Measurements from ENCODE around the gene MVK. TPM values are rescaled to one million over a fixed set of nuclear protein-coding genes. Genes with fewer than 3 reads are reported as not detected.

Gene MVK
- total RNA-seq, 1 experiment from 2014 or later, result 19.2 TPM

DNA sequence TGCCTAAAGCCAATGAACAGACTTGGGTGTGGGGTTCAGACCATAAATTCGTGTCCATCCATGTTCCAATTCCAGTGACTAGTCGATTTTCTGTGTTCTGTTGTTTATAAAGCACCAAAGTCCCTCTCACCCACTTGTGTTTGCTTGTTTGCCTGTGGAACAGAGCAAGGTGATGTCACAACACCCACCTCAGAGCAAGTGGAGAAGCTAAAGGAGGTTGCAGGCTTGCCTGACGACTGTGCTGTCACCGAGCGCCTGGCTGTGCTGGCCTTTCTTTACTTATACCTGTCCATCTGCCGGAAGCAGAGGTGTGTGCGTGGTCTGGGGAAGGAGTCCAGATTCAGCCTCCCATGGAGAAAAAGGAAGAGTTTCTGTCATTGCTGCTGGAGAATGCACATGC lies 6.0 kb downstream of the MVK start:
- H4K91ac ChIP-seq (ENCODE audit: insufficient read length, low read depth, low read length), result no peak overlapping the region
- no peaks in the 10 kb centered on the region for H3K79me2 ChIP-seq (ENCODE audit: insufficient read depth, low read length)
- no peak overlapping the region for H3K23ac ChIP-seq (ENCODE audit: insufficient read length, low read depth, low read length)
- H3K27me3 ChIP-seq (ENCODE audit: insufficient read depth, low read length), result no peaks in the 10 kb centered on the region
- H3K27ac ChIP-seq (ENCODE audit: insufficient read length, low read depth, low read length), result no peak overlapping the region
- H3K4me1 ChIP-seq (ENCODE audit: insufficient read depth, low read length), result 0 out of 2 replicates have a peak, but pooled peaks cover 2% of the 10 kb centered on the region
- no peak overlapping the region for H2BK15ac ChIP-seq (ENCODE audit: low read depth, low read length)
- no peak overlapping the region for H3K4ac ChIP-seq (ENCODE audit: low read depth, low read length)
- Mint-ChIP-seq H3K27me3 (ENCODE audit: low read depth) (no peaks in the 10 kb centered on the region), H3K27ac (no peak overlapping the region), H3K9me3 (no peaks in the 10 kb centered on the region), H3K4me3 (no peak overlapping the region), H3K4me1 (peaks cover 4 to 5% of the 10 kb centered on the region in 2 experiments), H3K36me3 (ENCODE audit: insufficient read depth in 1 of 3, low read depth in 3 of 3) (peaks cover 7 to 68% (median 63%) of the 10 kb centered on the region in 3 experiments; a peak in 6 of 7 replicates)
- no peak overlapping the region for H3T11ph ChIP-seq (ENCODE audit: low read length)
- H4K20me1 ChIP-seq (ENCODE audit: control insufficient read depth, insufficient read depth, insufficient read length), result no peaks in the 10 kb centered on the region
- no peak overlapping the region for H3K18ac ChIP-seq (ENCODE audit: insufficient read length, low read depth, low read length)
- no CpG with 5 or more reads among the region's 7 CpGs for WGBS (ENCODE audit: extremely low coverage, insufficient read length, low lambda C conversion rate)
- no peak for DNase-seq
- no peak overlapping the region for H3K14ac ChIP-seq (ENCODE audit: insufficient read depth, low read length)
- H4K5ac ChIP-seq (ENCODE audit: insufficient read length, low read depth, low read length), result no peak overlapping the region
- H2BK120ac ChIP-seq (ENCODE audit: low read depth, low read length, poor library complexity, severe bottlenecking), result no peak overlapping the region
- H3K56ac ChIP-seq (ENCODE audit: insufficient read length, low read depth, low read length), result no peak overlapping the region
- no peak overlapping the region for H2AFZ ChIP-seq (ENCODE audit: low read length)
- H3K9me3 ChIP-seq (ENCODE audit: control insufficient read depth, low read depth, low read length), result no peaks in the 10 kb centered on the region
- H3K23me2 ChIP-seq (ENCODE audit: insufficient read length, low read depth, low read length, poor library complexity, severe bottlenecking), result no peaks in the 10 kb centered on the region
- H3K4me2 ChIP-seq (ENCODE audit: insufficient read depth, insufficient read length, low read length), result no peak overlapping the region
- H2BK12ac ChIP-seq (ENCODE audit: insufficient read length, low read depth, low read length), result no peak overlapping the region
- H4K8ac ChIP-seq (replicated peaks; ENCODE audit: insufficient read length, low read depth, low read length), result no peak overlapping the region
- H2BK5ac ChIP-seq (ENCODE audit: insufficient read length, low read length), result no peak overlapping the region
- no peak overlapping the region for H3K9ac ChIP-seq (ENCODE audit: extremely low read depth, insufficient read length, low read length)
- no peak overlapping the region for H2BK20ac ChIP-seq (ENCODE audit: low read depth, low read length, poor library complexity, severe bottlenecking)
- H3K79me1 ChIP-seq (ENCODE audit: insufficient read depth, low read depth, low read length, poor library complexity, severe bottlenecking), result no peaks in the 10 kb centered on the region
- H2AK5ac ChIP-seq (ENCODE audit: insufficient read length, low read length), result no peak overlapping the region
- TF ChIP-seq CTCF (conservative IDR thresholded peaks at IDR 0.05), result no peak

All from H9 (cell line).